ENCODE results near the gene TMED10.

DNA sequence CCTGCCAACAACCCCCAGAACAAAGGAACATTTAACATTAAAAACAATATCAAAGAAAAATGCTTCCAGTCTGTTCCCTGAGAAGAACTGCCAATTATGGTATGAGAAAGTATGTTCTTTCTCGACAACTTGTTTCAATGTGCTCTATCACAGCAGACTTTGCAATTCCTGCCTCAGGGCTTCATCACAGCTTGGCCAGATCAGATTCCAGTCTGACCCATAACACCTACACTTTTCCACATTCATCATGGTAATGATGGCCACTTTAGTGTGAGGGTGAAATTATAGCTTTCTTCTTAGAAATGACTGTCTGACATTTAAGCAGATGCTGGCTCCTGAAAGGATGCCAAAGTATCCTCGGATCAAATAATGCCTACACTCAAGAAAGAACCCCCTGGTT, 66.5 kb downstream of the TMED10 start:
- TF ChIP-seq SMC3 (IDR thresholded peaks at IDR 0.05) (no peak), MAZ (IDR thresholded peaks at IDR 0.05; ENCODE audit: borderline replicate concordance, low read depth, low read length) (no peak), HMGXB4 (CRISPR knock-in tag; IDR thresholded peaks at IDR 0.05; ENCODE audit: borderline replicate concordance) (no peak), TP53 (CRISPR knock-in tag; IDR thresholded peaks at IDR 0.05) (no peak), EHMT2 (IDR thresholded peaks at IDR 0.05; ENCODE audit: low read depth) (no peak), CHD2 (IDR thresholded peaks at IDR 0.05; ENCODE audit: low read length, partially characterized antibody) (no peak), REST (IDR thresholded peaks at IDR 0.05) (no peak), BHLHE40 (IDR thresholded peaks at IDR 0.05; ENCODE audit: low read depth, low read length) (no peak), ELK1 (IDR thresholded peaks at IDR 0.05; ENCODE audit: low read depth, low read length) (no peak), ZSCAN20 (CRISPR knock-in tag; IDR thresholded peaks at IDR 0.05) (no peak), ZC3H11A (IDR thresholded peaks at IDR 0.05) (no peak), ATOH8 (CRISPR knock-in tag; IDR thresholded peaks at IDR 0.05; ENCODE audit: low read depth) (no peak)
- TF ChIP-seq, protein P1, sequence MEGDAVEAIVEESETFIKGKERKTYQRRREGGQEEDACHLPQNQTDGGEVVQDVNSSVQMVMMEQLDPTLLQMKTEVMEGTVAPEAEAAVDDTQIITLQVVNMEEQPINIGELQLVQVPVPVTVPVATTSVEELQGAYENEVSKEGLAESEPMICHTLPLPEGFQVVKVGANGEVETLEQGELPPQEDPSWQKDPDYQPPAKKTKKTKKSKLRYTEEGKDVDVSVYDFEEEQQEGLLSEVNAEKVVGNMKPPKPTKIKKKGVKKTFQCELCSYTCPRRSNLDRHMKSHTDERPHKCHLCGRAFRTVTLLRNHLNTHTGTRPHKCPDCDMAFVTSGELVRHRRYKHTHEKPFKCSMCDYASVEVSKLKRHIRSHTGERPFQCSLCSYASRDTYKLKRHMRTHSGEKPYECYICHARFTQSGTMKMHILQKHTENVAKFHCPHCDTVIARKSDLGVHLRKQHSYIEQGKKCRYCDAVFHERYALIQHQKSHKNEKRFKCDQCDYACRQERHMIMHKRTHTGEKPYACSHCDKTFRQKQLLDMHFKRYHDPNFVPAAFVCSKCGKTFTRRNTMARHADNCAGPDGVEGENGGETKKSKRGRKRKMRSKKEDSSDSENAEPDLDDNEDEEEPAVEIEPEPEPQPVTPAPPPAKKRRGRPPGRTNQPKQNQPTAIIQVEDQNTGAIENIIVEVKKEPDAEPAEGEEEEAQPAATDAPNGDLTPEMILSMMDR (IDR thresholded peaks at IDR 0.05): no peak

Data from A549 (cell line).